Activated CD8-positive, alpha-beta T cell treated with anti-CD3 and anti-CD28 coated beads for 36 hours (primary cell): ENCODE results near the gene PDE5A. TPM values are rescaled to one million over a fixed set of nuclear protein-coding genes. Genes with fewer than 3 reads are reported as not detected.
"Not testable (repeated sequence)": the region's sequence is repeated elsewhere in the genome, so short reads cannot be mapped to it uniquely, and the experiment has no call there.

Source experiments
- ATAC-seq: fragments of 200-7000 bp; cut with Tn5 transposase; one replicate; pipeline ENCODE4 v1.10.0; 2021; ENCODE audit warnings: mild to moderate bottlenecking, moderate library complexity
- CTCF ChIA-PET: fragments of 350-600 bp; sonication (Branson Sonifier 250); formaldehyde crosslinking; loops from one replicate; lab custom pipeline; 2021; ENCODE audit warnings: antibody characterized with exemption; lab: Charles Lee
- POLR2A ChIA-PET: fragments of 350-600 bp; sonication (Branson Sonifier 250); formaldehyde crosslinking; loops from one replicate; lab custom pipeline; 2021; ENCODE audit warnings: antibody characterized with exemption; lab: Charles Lee
- DNase-seq: peaks from one replicate; pipeline ENCODE4 v3.0.0-alpha.2; 2020
- H3K27ac Mint-ChIP-seq: one replicate; pipeline ENCODE4 v1.8.0; 2021; ENCODE audit warnings: mild to moderate bottlenecking, mixed read lengths
- H3K27me3 Mint-ChIP-seq: one replicate; pipeline ENCODE4 v1.8.0; 2021; ENCODE audit warnings: mixed read lengths
- H3K36me3 Mint-ChIP-seq: one replicate; pipeline ENCODE4 v1.8.0; 2021; ENCODE audit warnings: low read depth, mixed read lengths
- H3K4me1 Mint-ChIP-seq: one replicate; pipeline ENCODE4 v1.8.0; 2021; ENCODE audit warnings: low read depth, mixed read lengths
- H3K4me3 Mint-ChIP-seq: one replicate; pipeline ENCODE4 v1.8.0; 2021; ENCODE audit warnings: mild to moderate bottlenecking, moderate library complexity, mixed read lengths
- H3K9me3 Mint-ChIP-seq: one replicate; pipeline ENCODE4 v1.8.0; 2021; ENCODE audit warnings: mixed read lengths
- CTCF ChIP-seq: fragments of 200-600 bp; IDR thresholded peaks from one replicate; pipeline ENCODE4 v1.8.0; 2022; ENCODE audit warnings: antibody characterized with exemption, mild to moderate bottlenecking
- intact Hi-C: fragments of 100-400 bp; cut with micrococcal nuclease; formaldehyde crosslinking; loops from one replicate; pipeline ENCODE4 v1.10.0; 2022
- total RNA-seq, 2 experiments: library from RNA; stranded (reverse); gene quantifications; one replicate each; pipeline ENCODE4 v1.2.3, GENCODE V29; 2021

Gene PDE5A
- total RNA-seq, 2 experiments from 2014 or later = 0.22 to 0.32 TPM

- POLR2A ChIA-PET = no interaction called here
- H3K4me1 Mint-ChIP-seq = no peaks in the 10 kb centered on the region
- H3K27ac Mint-ChIP-seq = no peak overlapping the region
- no peaks in the 10 kb centered on the region for H3K27me3 Mint-ChIP-seq
- H3K4me3 Mint-ChIP-seq = no peak overlapping the region
- H3K36me3 Mint-ChIP-seq = peaks cover 58% of the 10 kb centered on the region
- ATAC-seq (no peak), DNase-seq (no peak)
- no peak for TF ChIP-seq CTCF
- CTCF ChIA-PET = no interaction called here
- intact Hi-C loops = no loop called here
- peaks cover 2% of the 10 kb centered on the region for H3K9me3 Mint-ChIP-seq
Measured at GRCh38 chr4:119477412-119478053, 151.1 kb downstream of the PDE5A start.

GRCh38 chr4:119471259-119471658 lies 157.3 kb downstream of the PDE5A start:
- no peak for TF ChIP-seq CTCF

GRCh38 chr4:119470737-119471063 lies 157.9 kb downstream of the PDE5A start:
- H3K4me1 Mint-ChIP-seq, ATAC-seq, H3K27me3 Mint-ChIP-seq, intact Hi-C loops, POLR2A ChIA-PET, H3K9me3 Mint-ChIP-seq, CTCF ChIA-PET, H3K27ac Mint-ChIP-seq, DNase-seq, H3K4me3 Mint-ChIP-seq: not testable (repeated sequence)
- peaks cover 28% of the 10 kb centered on the region for H3K36me3 Mint-ChIP-seq

More at GRCh38 chr4:119471259-119471658, 157.3 kb downstream of the PDE5A start:
- ATAC-seq (no peak), DNase-seq (no peak)
- ChIA-PET CTCF (no interaction called here), POLR2A (no interaction called here)
- peaks cover 29% of the 10 kb centered on the region for H3K36me3 Mint-ChIP-seq
- peaks cover 3% of the 10 kb centered on the region for H3K4me1 Mint-ChIP-seq
- intact Hi-C loops = no loop called here
- no peaks in the 10 kb centered on the region for H3K9me3 Mint-ChIP-seq
- H3K27me3 Mint-ChIP-seq = no peaks in the 10 kb centered on the region
- H3K4me3 Mint-ChIP-seq = no peak overlapping the region
- no peak overlapping the region for H3K27ac Mint-ChIP-seq

- H3K27me3 Mint-ChIP-seq, H3K4me1 Mint-ChIP-seq, H3K9me3 Mint-ChIP-seq, CTCF ChIA-PET, POLR2A ChIA-PET, DNase-seq, H3K4me3 Mint-ChIP-seq, intact Hi-C loops, H3K27ac Mint-ChIP-seq: not testable (repeated sequence)
- H3K36me3 Mint-ChIP-seq = peaks cover 28% of the 10 kb centered on the region
- peak; percentile 78 for ATAC-seq
Measured at GRCh38 chr4:119470021-119470736, 158.4 kb downstream of the PDE5A start.

GRCh38 chr4:119469039-119469438 lies 159.6 kb downstream of the PDE5A start:
- intact Hi-C loops, H3K27me3 Mint-ChIP-seq, POLR2A ChIA-PET, H3K27ac Mint-ChIP-seq, DNase-seq, H3K4me1 Mint-ChIP-seq, ATAC-seq, CTCF ChIA-PET, H3K9me3 Mint-ChIP-seq, H3K4me3 Mint-ChIP-seq: not testable (repeated sequence)
- peaks cover 25% of the 10 kb centered on the region for H3K36me3 Mint-ChIP-seq

GRCh38 chr4:119462733-119463132 lies 165.9 kb downstream of the PDE5A start:
- CTCF ChIA-PET, intact Hi-C loops: not testable (repeated sequence)

GRCh38 chr4:119455734-119456133 lies 172.9 kb downstream of the PDE5A start:
- ATAC-seq, DNase-seq, H3K36me3 Mint-ChIP-seq, H3K27ac Mint-ChIP-seq, H3K9me3 Mint-ChIP-seq, CTCF ChIA-PET, H3K4me1 Mint-ChIP-seq, H3K27me3 Mint-ChIP-seq: not testable (repeated sequence)
- intact Hi-C loops = loop anchor here (10.0 kb wide), 1 partner anchor 141 kb away; no protein-coding TSS in a partner anchor
- POLR2A ChIA-PET = interaction anchor here (0.9 kb wide), 1 partner anchor 10 kb away, joined by 3 read pairs; no protein-coding TSS in a partner anchor
- peak overlapping the region; percentile 92 for H3K4me3 Mint-ChIP-seq

More at GRCh38 chr4:119462733-119463132, 165.9 kb downstream of the PDE5A start:
- DNase-seq = peak; percentile 45
- H3K4me3 Mint-ChIP-seq, ATAC-seq, POLR2A ChIA-PET, H3K9me3 Mint-ChIP-seq, H3K27ac Mint-ChIP-seq, H3K27me3 Mint-ChIP-seq, H3K4me1 Mint-ChIP-seq: not testable (repeated sequence)
- TF ChIP-seq CTCF = peak; percentile 16
- peaks cover 25% of the 10 kb centered on the region for H3K36me3 Mint-ChIP-seq

- ATAC-seq (peak; percentile 100), DNase-seq (peak; percentile 98)
- H3K27me3 Mint-ChIP-seq, H3K9me3 Mint-ChIP-seq, H3K36me3 Mint-ChIP-seq, H3K4me1 Mint-ChIP-seq: not testable (repeated sequence)
- intact Hi-C loops = loop anchor here (10.0 kb wide), 1 partner anchor 140 kb away; no protein-coding TSS in a partner anchor
- peak overlapping the region; percentile 99 for H3K27ac Mint-ChIP-seq
- ChIA-PET CTCF (interaction anchor here (0.7 to 0.8 kb wide), 2 partner anchors 159 to 414 kb away, joined by 3 to 5 read pairs; no protein-coding TSS in a partner anchor), POLR2A (interaction anchor here (0.7 to 1.7 kb wide), 3 partner anchors 11 to 243 kb away, joined by 3 to 5 read pairs (median 3); a partner anchor contains a TSS)
- H3K4me3 Mint-ChIP-seq = peak overlapping the region; percentile 92
Measured at GRCh38 chr4:119454491-119455270, 173.9 kb downstream of the PDE5A start.
